Measurements from ENCODE around the gene NGEF.
"Not testable (repeated sequence)": the region's sequence is repeated elsewhere in the genome, so short reads cannot be mapped to it uniquely, and the experiment has no call there.

The NGEF gene
- 0 reads per million in 4 donors for total RNA-seq

- DNase-seq = no peak
Observed at GRCh38 chr2:233013027-233013461, at the start of gene NGEF. TSS of gene NGEF (minus strand) at chr2:233013256. CDS start at chr2:232974890, 38,366 bp downstream.

GRCh38 chr2:233062451-233062850, 49.4 kb upstream of the NGEF start:
- no peak for DNase-seq

GRCh38 chr2:233061591-233062450, 48.8 kb upstream of the NGEF start:
- peak in 1 of 5 donors; percentile 62 for DNase-seq

- no peak for DNase-seq
Observed at GRCh38 chr2:233060980-233061590, 48.0 kb upstream of the NGEF start.

- no peak for DNase-seq
Observed at GRCh38 chr2:233060501-233060979, 47.5 kb upstream of the NGEF start.

GRCh38 chr2:233059797-233060500, 46.9 kb upstream of the NGEF start, which contains the start of gene INPP5D:
TSS of gene INPP5D (plus strand) at chr2:233060342. CDS start at chr2:233060479, 137 bp downstream.
- peak; percentile 32 to 89 (median 62) for DNase-seq

- DNase-seq = no peak
Observed at GRCh38 chr2:233059547-233059796, 46.4 kb upstream of the NGEF start.

- DNase-seq = no peak
Observed at GRCh38 chr2:233058717-233059546, 45.9 kb upstream of the NGEF start.

- DNase-seq = no peak
Observed at GRCh38 chr2:233056961-233057605, 44.0 kb upstream of the NGEF start.

GRCh38 chr2:233055362-233055761, 42.3 kb upstream of the NGEF start:
- no peak for DNase-seq

- DNase-seq = peak; percentile 38 to 64 (median 58)
Observed at GRCh38 chr2:233053928-233054784, 41.1 kb upstream of the NGEF start.

- not testable (repeated sequence) for DNase-seq
Observed at GRCh38 chr2:233052517-233052916, 39.5 kb upstream of the NGEF start.

- no peak for DNase-seq
Observed at GRCh38 chr2:233051241-233052149, 38.4 kb upstream of the NGEF start.

GRCh38 chr2:233049194-233049761, 36.2 kb upstream of the NGEF start:
- no peak for DNase-seq

- no peak for DNase-seq
Observed at GRCh38 chr2:233048569-233049193, 35.6 kb upstream of the NGEF start.

- DNase-seq = no peak
Observed at GRCh38 chr2:233047667-233048066, 34.6 kb upstream of the NGEF start.

- no peak for DNase-seq
Observed at GRCh38 chr2:233047206-233047605, 34.1 kb upstream of the NGEF start.

GRCh38 chr2:233044974-233045605, 32.0 kb upstream of the NGEF start:
- DNase-seq = no peak
